Panc1 (cell line): Measurements from ENCODE around the gene SLC25A36. TPM values are rescaled to one million over a fixed set of nuclear protein-coding genes. Genes with fewer than 3 reads are reported as not detected.
A peak's percentile ranks its signal among the peaks of the same experiment; 100 is the strongest.

Experiments
- ATAC-seq: fragments of 200-7000 bp; cut with Tn5 transposase; 2 replicates; pipeline ENCODE4 v1.9.1; 2020; ENCODE audit warnings: mild to moderate bottlenecking, moderate library complexity
- BruUV-seq: library from RNA; stranded (reverse); fragments of 400-500 nt; replicated peaks from 2 replicates; lab custom pipeline; 2021; lab: Mats Ljungman, UMichigan
- CTCF ChIA-PET: fragments of 300-600 bp; sonication (Branson Sonifier 250); formaldehyde crosslinking; loops from one replicate; lab custom pipeline; 2022; ENCODE audit warnings: antibody characterized with exemption; lab: Charles Lee
- POLR2A ChIA-PET: fragments of 300-600 bp; sonication (Branson Sonifier 250); formaldehyde crosslinking; loops from one replicate; lab custom pipeline; 2022; ENCODE audit warnings: antibody characterized with exemption; lab: Charles Lee
- DNase-seq: peaks from one replicate; pipeline ENCODE4 v3.0.0-alpha.2; 2010; ENCODE audit warnings: low read depth, low spot score
- H3K27ac ChIP-seq: 2 replicates; pipeline ENCODE4 v1.5.1; 2011; ENCODE audit warnings: mild to moderate bottlenecking, low read length, inconsistent platforms
- H3K27me3 ChIP-seq: fragments of 200-500 bp; sonication (Bioruptor generic); 2 replicates; pipeline ENCODE4 v1.6.0; 2014; ENCODE audit warnings: low read length, inconsistent platforms; ENCODE audit not compliant: control insufficient read depth, insufficient read depth
- H3K36me3 ChIP-seq: fragments of 200-500 bp; sonication (Bioruptor generic); 2 replicates; pipeline ENCODE4 v1.5.1; 2014; ENCODE audit warnings: inconsistent platforms, mild to moderate bottlenecking, low read length, moderate library complexity; ENCODE audit not compliant: control insufficient read depth, insufficient read depth
- H3K4me1 ChIP-seq: 2 replicates; pipeline ENCODE4 v1.5.1; 2011; ENCODE audit warnings: inconsistent platforms, mild to moderate bottlenecking, low read length, moderate library complexity; ENCODE audit not compliant: control insufficient read depth, insufficient read depth
- H3K4me3 ChIP-seq, 2 experiments: 2 replicates each; pipeline ENCODE4 v1.5.1; 2011 to 2012; ENCODE audit warnings: low read depth in 2 of 2, low read length in 2 of 2, mild to moderate bottlenecking in 2 of 2, inconsistent platforms in 1 of 2, moderate library complexity in 1 of 2
- H3K9me3 ChIP-seq: fragments of 200-500 bp; sonication (Bioruptor generic); 2 replicates; pipeline ENCODE4 v1.5.1; 2014; ENCODE audit warnings: low read depth, mild to moderate bottlenecking, inconsistent platforms, low read length, moderate library complexity; ENCODE audit not compliant: control insufficient read depth, insufficient read depth
- POLR2AphosphoS5 ChIP-seq: IDR thresholded peaks from 2 replicates; pipeline ENCODE4 v1.6.1; 2012; ENCODE audit warnings: mild to moderate bottlenecking, low read depth, low read length, moderate library complexity
- SIN3A ChIP-seq: IDR thresholded peaks from 2 replicates; pipeline ENCODE4 v1.6.1; 2012; ENCODE audit warnings: low read depth, mild to moderate bottlenecking, low read length, moderate library complexity, borderline replicate concordance; ENCODE audit not compliant: insufficient read depth
- TCF7L2 ChIP-seq: IDR thresholded peaks from 2 replicates; pipeline ENCODE4 v1.6.1; 2011; ENCODE audit warnings: mild to moderate bottlenecking, low read depth, low read length, inconsistent platforms
- in situ Hi-C: cut with HindIII; loops from 2 replicates; pipeline ENCODE4 v1.10.0; 2016; ENCODE audit warnings: low sequenced_read_pairs, low pct_unique_long_range_greater_than_20kb
- intact Hi-C: fragments of 100-400 bp; cut with micrococcal nuclease; formaldehyde crosslinking; loops from one replicate; pipeline ENCODE4 v1.10.0; 2022; ENCODE audit not compliant: unreplicated experiment
- total RNA-seq: library from RNA; stranded (reverse); gene quantifications from one replicate; pipeline ENCODE4 v1.2.1, GENCODE V29; 2021; ENCODE audit not compliant: unreplicated experiment
- TF ChIP-seq, protein P1 (sequence below): fragments of 450-650 bp; IDR thresholded peaks from 2 replicates; pipeline ENCODE4 v1.5.1; 2017; ENCODE audit warnings: mild to moderate bottlenecking
- TF ChIP-seq, protein P2 (sequence below), 2 experiments: IDR thresholded peaks; 2 replicates each; pipeline ENCODE4 v1.6.1; 2011 to 2012; ENCODE audit warnings: low read depth in 2 of 2, control low read depth in 1 of 2, low read length in 1 of 2, mild to moderate bottlenecking in 1 of 2, moderate library complexity in 1 of 2; ENCODE audit not compliant: insufficient read depth in 1 of 2

SLC25A36 gene
- total RNA-seq, 1 experiment from 2014 or later: 69.5 TPM

DNA sequence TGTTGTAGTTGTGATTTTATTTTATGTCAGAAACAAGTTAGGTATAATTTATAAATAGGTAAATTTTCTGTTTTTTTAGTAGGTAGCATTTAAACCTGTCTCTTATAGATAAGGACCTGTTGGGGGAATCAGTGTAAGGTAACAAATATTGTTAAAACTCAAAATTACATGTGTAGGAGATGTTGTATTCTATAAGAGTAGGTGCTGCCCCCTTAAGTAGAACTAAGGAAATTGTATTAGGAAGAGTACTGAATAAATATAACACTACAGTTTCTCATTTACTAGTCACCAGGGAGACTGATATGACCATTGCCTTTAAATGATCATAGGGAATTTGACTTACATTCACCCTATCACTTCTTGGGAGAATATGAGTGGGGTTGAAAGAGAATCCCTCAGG lies 31.2 kb downstream of the SLC25A36 start:
- no TSS peak for BruUV-seq
- Histone ChIP-seq H3K4me3 (no peak overlapping the region), H3K27ac (no peak overlapping the region), H3K9me3 (no peaks in the 10 kb centered on the region), H3K4me1 (no peaks in the 10 kb centered on the region), H3K27me3 (no peaks in the 10 kb centered on the region), H3K36me3 (peaks cover 10% of the 10 kb centered on the region)
- in situ Hi-C loops (no loop called here), intact Hi-C loops (no loop called here)
- TF ChIP-seq, protein P1, sequence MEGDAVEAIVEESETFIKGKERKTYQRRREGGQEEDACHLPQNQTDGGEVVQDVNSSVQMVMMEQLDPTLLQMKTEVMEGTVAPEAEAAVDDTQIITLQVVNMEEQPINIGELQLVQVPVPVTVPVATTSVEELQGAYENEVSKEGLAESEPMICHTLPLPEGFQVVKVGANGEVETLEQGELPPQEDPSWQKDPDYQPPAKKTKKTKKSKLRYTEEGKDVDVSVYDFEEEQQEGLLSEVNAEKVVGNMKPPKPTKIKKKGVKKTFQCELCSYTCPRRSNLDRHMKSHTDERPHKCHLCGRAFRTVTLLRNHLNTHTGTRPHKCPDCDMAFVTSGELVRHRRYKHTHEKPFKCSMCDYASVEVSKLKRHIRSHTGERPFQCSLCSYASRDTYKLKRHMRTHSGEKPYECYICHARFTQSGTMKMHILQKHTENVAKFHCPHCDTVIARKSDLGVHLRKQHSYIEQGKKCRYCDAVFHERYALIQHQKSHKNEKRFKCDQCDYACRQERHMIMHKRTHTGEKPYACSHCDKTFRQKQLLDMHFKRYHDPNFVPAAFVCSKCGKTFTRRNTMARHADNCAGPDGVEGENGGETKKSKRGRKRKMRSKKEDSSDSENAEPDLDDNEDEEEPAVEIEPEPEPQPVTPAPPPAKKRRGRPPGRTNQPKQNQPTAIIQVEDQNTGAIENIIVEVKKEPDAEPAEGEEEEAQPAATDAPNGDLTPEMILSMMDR: peak; percentile 52; the same call in 1 of the 2 replicates
- TF ChIP-seq, protein P2, sequence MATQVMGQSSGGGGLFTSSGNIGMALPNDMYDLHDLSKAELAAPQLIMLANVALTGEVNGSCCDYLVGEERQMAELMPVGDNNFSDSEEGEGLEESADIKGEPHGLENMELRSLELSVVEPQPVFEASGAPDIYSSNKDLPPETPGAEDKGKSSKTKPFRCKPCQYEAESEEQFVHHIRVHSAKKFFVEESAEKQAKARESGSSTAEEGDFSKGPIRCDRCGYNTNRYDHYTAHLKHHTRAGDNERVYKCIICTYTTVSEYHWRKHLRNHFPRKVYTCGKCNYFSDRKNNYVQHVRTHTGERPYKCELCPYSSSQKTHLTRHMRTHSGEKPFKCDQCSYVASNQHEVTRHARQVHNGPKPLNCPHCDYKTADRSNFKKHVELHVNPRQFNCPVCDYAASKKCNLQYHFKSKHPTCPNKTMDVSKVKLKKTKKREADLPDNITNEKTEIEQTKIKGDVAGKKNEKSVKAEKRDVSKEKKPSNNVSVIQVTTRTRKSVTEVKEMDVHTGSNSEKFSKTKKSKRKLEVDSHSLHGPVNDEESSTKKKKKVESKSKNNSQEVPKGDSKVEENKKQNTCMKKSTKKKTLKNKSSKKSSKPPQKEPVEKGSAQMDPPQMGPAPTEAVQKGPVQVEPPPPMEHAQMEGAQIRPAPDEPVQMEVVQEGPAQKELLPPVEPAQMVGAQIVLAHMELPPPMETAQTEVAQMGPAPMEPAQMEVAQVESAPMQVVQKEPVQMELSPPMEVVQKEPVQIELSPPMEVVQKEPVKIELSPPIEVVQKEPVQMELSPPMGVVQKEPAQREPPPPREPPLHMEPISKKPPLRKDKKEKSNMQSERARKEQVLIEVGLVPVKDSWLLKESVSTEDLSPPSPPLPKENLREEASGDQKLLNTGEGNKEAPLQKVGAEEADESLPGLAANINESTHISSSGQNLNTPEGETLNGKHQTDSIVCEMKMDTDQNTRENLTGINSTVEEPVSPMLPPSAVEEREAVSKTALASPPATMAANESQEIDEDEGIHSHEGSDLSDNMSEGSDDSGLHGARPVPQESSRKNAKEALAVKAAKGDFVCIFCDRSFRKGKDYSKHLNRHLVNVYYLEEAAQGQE (IDR thresholded peaks at IDR 0.05; ENCODE audit: insufficient read depth in 1 of 2, low read depth in 2 of 2, low read length in 1 of 2): no peak
- POLR2A ChIA-PET: no interaction called here
- ATAC-seq: peak; percentile 63; the same call in 1 of the 2 replicates
- DNase-seq: no peak
- CTCF ChIA-PET: no interaction called here

DNA sequence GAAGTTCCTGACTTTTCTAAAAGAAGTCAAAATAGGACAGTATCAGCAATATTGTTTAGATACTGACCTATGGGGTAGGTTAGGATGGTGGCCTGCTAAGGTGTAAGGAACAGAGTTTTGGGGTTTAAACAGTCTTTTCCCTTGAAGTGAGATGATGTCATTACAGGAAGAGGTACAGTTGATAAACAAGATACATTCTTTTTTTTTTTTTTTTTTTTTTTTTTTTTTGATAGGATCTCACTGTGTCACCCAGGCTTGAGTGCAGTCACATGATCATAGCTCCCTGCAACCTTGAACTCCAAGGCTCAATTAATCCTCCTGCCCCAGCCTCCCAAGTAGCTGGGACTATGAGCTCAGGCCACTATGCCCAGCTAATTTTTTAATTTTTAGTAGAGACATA lies 33.3 kb downstream of the SLC25A36 start:
- TF ChIP-seq TCF7L2 (no peak), SIN3A (no peak), POLR2AphosphoS5 (no peak)
- TF ChIP-seq, protein P2 (IDR thresholded peaks at IDR 0.05; ENCODE audit: insufficient read depth in 1 of 2, low read depth in 2 of 2, low read length in 1 of 2): no peak
- TF ChIP-seq, protein P1: no peak
- ATAC-seq (no peak), DNase-seq (no peak)
- POLR2A ChIA-PET: no interaction called here
- intact Hi-C loops: no loop called here
- CTCF ChIA-PET: no interaction called here
- Histone ChIP-seq H3K4me3 (no peak overlapping the region), H3K9me3 (no peaks in the 10 kb centered on the region), H3K36me3 (peaks cover 10% of the 10 kb centered on the region), H3K27me3 (no peaks in the 10 kb centered on the region), H3K4me1 (no peaks in the 10 kb centered on the region), H3K27ac (no peak overlapping the region)
- no TSS peak for BruUV-seq
- in situ Hi-C loops: no loop called here
